ENCODE results near the gene RALGAPA1. TPM values are rescaled to one million over a fixed set of nuclear protein-coding genes. Genes with fewer than 3 reads are reported as not detected.

The RALGAPA1 gene
- total and polyA plus RNA-seq, 2 experiments from 2014 or later = 21.9 to 27.3 TPM

DNA sequence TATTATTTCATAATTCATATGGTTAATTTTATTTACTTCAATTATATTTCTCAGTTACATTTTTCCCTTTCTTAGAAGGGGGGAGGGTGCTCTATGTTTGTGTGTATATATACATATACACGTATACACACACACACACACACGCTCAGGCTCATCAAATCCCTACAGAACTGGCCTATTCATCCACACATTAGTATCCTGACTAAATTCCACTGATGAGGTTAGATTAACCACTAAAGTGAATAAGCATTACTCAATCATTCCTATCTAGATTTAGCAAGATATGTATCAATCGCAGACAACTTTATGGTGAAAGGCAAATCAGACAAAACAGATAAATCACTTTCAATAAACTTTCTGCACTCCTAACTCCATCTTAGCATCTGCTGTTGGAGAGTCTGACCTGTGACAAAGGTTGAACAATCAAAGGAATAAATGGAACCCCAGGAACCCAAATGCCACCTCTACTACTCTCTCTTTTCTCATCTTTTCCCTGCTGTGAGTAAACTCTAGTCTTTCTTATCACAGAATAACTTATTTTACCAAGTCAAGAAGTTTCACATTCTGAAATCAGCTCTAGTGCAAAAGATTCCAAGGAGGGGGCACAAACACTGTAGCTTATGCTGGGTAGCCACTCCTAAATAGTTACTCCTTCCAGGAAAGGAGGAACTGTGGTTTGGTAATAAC is 67.6 kb downstream of the RALGAPA1 start:
- Mint-ChIP-seq H3K36me3 (ENCODE audit: low read depth) (no peaks in the 10 kb centered on the region; the same call in 1 of the 3 replicates), H3K4me1 (no peaks in the 10 kb centered on the region), H3K27ac (no peak overlapping the region), H3K4me3 (no peak overlapping the region), H3K27me3 (ENCODE audit: insufficient read depth, low read depth, poor library complexity) (peaks cover 3% of the 10 kb centered on the region), H3K9me3 (no peaks in the 10 kb centered on the region)
- Histone ChIP-seq H3K4me2 (no peak overlapping the region), H3K4me1 (ENCODE audit: insufficient read depth) (no peaks in the 10 kb centered on the region), H4K20me1 (replicated peaks; ENCODE audit: insufficient read depth) (no peaks in the 10 kb centered on the region), H3K27ac (ENCODE audit: low read depth) (no peak overlapping the region), H3K36me3 (ENCODE audit: insufficient read depth) (no peaks in the 10 kb centered on the region), H3K27me3 (ENCODE audit: insufficient read depth) (no peaks in the 10 kb centered on the region), H3K4me3 (no peak overlapping the region), H3F3A (replicated peaks; ENCODE audit: low read depth) (no peaks in the 10 kb centered on the region), H3K9me2 (ENCODE audit: insufficient read depth) (no peaks in the 10 kb centered on the region), H2AFZ (no peak overlapping the region), H3K79me2 (replicated peaks; ENCODE audit: insufficient read depth) (no peaks in the 10 kb centered on the region)
- no peak for ATAC-seq
- no peak for TF ChIP-seq EZH2phosphoT487 (IDR thresholded peaks at IDR 0.05; ENCODE audit: unreplicated experiment)
- TF ChIP-seq, protein P1, sequence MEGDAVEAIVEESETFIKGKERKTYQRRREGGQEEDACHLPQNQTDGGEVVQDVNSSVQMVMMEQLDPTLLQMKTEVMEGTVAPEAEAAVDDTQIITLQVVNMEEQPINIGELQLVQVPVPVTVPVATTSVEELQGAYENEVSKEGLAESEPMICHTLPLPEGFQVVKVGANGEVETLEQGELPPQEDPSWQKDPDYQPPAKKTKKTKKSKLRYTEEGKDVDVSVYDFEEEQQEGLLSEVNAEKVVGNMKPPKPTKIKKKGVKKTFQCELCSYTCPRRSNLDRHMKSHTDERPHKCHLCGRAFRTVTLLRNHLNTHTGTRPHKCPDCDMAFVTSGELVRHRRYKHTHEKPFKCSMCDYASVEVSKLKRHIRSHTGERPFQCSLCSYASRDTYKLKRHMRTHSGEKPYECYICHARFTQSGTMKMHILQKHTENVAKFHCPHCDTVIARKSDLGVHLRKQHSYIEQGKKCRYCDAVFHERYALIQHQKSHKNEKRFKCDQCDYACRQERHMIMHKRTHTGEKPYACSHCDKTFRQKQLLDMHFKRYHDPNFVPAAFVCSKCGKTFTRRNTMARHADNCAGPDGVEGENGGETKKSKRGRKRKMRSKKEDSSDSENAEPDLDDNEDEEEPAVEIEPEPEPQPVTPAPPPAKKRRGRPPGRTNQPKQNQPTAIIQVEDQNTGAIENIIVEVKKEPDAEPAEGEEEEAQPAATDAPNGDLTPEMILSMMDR (conservative IDR thresholded peaks at IDR 0.05; ENCODE audit: low read depth in 2 of 2) = no peak
- TF ChIP-seq POLR2AphosphoS5 (IDR thresholded peaks at IDR 0.05; ENCODE audit: low read depth) = no peak
- TF ChIP-seq ZNF114 (CRISPR knock-in tag; IDR thresholded peaks at IDR 0.05) = no peak
- no peak for TF ChIP-seq NANOG (IDR thresholded peaks at IDR 0.05; ENCODE audit: borderline replicate concordance)
- TF ChIP-seq ZNF331 (CRISPR knock-in tag; IDR thresholded peaks at IDR 0.05; ENCODE audit: low read depth) = no peak
- TF ChIP-seq, protein P2, sequence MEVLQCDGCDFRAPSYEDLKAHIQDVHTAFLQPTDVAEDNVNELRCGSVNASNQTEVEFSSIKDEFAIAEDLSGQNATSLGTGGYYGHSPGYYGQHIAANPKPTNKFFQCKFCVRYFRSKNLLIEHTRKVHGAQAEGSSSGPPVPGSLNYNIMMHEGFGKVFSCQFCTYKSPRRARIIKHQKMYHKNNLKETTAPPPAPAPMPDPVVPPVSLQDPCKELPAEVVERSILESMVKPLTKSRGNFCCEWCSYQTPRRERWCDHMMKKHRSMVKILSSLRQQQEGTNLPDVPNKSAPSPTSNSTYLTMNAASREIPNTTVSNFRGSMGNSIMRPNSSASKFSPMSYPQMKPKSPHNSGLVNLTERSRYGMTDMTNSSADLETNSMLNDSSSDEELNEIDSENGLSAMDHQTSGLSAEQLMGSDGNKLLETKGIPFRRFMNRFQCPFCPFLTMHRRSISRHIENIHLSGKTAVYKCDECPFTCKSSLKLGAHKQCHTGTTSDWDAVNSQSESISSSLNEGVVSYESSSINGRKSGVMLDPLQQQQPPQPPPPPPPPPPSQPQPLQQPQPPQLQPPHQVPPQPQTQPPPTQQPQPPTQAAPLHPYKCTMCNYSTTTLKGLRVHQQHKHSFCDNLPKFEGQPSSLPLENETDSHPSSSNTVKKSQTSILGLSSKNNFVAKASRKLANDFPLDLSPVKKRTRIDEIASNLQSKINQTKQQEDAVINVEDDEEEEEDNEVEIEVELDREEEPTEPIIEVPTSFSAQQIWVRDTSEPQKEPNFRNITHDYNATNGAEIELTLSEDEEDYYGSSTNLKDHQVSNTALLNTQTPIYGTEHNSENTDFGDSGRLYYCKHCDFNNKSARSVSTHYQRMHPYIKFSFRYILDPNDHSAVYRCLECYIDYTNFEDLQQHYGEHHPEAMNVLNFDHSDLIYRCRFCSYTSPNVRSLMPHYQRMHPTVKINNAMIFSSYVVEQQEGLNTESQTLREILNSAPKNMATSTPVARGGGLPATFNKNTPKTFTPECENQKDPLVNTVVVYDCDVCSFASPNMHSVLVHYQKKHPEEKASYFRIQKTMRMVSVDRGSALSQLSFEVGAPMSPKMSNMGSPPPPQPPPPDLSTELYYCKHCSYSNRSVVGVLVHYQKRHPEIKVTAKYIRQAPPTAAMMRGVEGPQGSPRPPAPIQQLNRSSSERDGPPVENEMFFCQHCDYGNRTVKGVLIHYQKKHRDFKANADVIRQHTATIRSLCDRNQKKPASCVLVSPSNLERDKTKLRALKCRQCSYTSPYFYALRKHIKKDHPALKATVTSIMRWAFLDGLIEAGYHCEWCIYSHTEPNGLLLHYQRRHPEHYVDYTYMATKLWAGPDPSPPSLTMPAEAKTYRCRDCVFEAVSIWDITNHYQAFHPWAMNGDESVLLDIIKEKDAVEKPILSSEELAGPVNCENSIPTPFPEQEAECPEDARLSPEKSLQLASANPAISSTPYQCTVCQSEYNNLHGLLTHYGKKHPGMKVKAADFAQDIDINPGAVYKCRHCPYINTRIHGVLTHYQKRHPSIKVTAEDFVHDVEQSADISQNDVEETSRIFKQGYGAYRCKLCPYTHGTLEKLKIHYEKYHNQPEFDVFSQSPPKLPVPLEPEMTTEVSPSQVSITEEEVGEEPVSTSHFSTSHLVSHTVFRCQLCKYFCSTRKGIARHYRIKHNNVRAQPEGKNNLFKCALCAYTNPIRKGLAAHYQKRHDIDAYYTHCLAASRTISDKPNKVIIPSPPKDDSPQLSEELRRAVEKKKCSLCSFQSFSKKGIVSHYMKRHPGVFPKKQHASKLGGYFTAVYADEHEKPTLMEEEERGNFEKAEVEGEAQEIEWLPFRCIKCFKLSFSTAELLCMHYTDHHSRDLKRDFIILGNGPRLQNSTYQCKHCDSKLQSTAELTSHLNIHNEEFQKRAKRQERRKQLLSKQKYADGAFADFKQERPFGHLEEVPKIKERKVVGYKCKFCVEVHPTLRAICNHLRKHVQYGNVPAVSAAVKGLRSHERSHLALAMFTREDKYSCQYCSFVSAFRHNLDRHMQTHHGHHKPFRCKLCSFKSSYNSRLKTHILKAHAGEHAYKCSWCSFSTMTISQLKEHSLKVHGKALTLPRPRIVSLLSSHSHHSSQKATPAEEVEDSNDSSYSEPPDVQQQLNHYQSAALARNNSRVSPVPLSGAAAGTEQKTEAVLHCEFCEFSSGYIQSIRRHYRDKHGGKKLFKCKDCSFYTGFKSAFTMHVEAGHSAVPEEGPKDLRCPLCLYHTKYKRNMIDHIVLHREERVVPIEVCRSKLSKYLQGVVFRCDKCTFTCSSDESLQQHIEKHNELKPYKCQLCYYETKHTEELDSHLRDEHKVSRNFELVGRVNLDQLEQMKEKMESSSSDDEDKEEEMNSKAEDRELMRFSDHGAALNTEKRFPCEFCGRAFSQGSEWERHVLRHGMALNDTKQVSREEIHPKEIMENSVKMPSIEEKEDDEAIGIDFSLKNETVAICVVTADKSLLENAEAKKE (CRISPR knock-in tag; IDR thresholded peaks at IDR 0.05) = no peak
- TF ChIP-seq CREB1 (CRISPR knock-in tag; IDR thresholded peaks at IDR 0.05; ENCODE audit: low read depth) = no peak
- no peak for TF ChIP-seq EZH2 (IDR thresholded peaks at IDR 0.05; ENCODE audit: low read depth, unreplicated experiment)
- no peak for TF ChIP-seq STAT1 (IDR thresholded peaks at IDR 0.05; ENCODE audit: unreplicated experiment)
- TF ChIP-seq, protein P3, sequence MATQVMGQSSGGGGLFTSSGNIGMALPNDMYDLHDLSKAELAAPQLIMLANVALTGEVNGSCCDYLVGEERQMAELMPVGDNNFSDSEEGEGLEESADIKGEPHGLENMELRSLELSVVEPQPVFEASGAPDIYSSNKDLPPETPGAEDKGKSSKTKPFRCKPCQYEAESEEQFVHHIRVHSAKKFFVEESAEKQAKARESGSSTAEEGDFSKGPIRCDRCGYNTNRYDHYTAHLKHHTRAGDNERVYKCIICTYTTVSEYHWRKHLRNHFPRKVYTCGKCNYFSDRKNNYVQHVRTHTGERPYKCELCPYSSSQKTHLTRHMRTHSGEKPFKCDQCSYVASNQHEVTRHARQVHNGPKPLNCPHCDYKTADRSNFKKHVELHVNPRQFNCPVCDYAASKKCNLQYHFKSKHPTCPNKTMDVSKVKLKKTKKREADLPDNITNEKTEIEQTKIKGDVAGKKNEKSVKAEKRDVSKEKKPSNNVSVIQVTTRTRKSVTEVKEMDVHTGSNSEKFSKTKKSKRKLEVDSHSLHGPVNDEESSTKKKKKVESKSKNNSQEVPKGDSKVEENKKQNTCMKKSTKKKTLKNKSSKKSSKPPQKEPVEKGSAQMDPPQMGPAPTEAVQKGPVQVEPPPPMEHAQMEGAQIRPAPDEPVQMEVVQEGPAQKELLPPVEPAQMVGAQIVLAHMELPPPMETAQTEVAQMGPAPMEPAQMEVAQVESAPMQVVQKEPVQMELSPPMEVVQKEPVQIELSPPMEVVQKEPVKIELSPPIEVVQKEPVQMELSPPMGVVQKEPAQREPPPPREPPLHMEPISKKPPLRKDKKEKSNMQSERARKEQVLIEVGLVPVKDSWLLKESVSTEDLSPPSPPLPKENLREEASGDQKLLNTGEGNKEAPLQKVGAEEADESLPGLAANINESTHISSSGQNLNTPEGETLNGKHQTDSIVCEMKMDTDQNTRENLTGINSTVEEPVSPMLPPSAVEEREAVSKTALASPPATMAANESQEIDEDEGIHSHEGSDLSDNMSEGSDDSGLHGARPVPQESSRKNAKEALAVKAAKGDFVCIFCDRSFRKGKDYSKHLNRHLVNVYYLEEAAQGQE (IDR thresholded peaks at IDR 0.05; ENCODE audit: unreplicated experiment) = no peak
- DNase-seq (ENCODE audit: low spot score) = no peak

All from GM23338 (cell line).